Uterus (tissue), 2 donors: Measurements from ENCODE around the gene EEA1.

Source experiments
- POLR2A ChIP-seq, 2 donors: fragments of 450-650 bp; IDR thresholded peaks; one replicate each; pipeline ENCODE4 v1.6.1; 2016; ENCODE audit warnings: antibody characterized with exemption in 2 of 2, mild to moderate bottlenecking in 1 of 2, moderate library complexity in 1 of 2
- TF ChIP-seq, protein P1 (sequence below), 4 experiments: fragments of 200-600 bp in 2 of 4; fragments of 450-650 bp in 2 of 4; sonication (generic) in 2 of 4; IDR thresholded peaks; one replicate each; pipeline ENCODE4 v1.5.1; 2016 to 2019; ENCODE audit warnings: antibody characterized with exemption in 4 of 4, mild to moderate bottlenecking in 2 of 4, moderate library complexity in 1 of 4

DNA sequence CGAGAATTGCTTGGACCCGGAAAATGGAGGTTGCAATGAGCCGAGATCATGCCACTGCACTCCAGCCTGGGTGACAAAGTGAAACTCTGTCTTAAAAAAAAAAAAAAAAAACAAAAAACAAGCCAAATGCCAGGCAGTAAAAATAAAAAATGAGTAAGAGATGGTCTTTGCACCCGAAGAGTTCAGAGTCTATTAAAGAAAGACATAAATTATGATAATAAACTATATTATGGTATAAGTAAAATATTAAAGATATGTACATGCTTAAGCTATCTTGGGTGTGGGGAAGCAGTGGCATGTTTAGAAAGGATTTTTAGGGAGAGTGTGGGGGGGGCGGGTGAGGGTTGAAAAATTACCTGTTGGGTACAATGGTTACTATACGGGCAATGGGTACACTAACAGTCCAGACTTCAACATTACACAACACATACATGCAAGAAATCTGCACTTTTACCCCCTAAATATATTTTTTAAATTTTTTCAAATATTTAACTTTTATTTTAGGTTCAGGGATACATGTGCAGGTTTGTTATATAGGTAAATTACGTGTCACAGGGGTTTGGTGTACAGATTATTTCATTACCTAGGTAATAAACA, 99.3 kb downstream of the EEA1 start:
- TF ChIP-seq, protein P1, sequence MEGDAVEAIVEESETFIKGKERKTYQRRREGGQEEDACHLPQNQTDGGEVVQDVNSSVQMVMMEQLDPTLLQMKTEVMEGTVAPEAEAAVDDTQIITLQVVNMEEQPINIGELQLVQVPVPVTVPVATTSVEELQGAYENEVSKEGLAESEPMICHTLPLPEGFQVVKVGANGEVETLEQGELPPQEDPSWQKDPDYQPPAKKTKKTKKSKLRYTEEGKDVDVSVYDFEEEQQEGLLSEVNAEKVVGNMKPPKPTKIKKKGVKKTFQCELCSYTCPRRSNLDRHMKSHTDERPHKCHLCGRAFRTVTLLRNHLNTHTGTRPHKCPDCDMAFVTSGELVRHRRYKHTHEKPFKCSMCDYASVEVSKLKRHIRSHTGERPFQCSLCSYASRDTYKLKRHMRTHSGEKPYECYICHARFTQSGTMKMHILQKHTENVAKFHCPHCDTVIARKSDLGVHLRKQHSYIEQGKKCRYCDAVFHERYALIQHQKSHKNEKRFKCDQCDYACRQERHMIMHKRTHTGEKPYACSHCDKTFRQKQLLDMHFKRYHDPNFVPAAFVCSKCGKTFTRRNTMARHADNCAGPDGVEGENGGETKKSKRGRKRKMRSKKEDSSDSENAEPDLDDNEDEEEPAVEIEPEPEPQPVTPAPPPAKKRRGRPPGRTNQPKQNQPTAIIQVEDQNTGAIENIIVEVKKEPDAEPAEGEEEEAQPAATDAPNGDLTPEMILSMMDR (IDR thresholded peaks at IDR 0.05), result no peak
- no peak for TF ChIP-seq POLR2A (IDR thresholded peaks at IDR 0.05)
